HUDEP-2 (cell line): ENCODE results near the gene JSRP1.

Experiments used
- DNase-seq, 76 experiments: peaks; one replicate each; lab custom pipeline; 2025; ENCODE audit not compliant: unreplicated experiment in 76 of 76; lab: John Stamatoyannopoulos, UW

The JSRP1 gene

DNA sequence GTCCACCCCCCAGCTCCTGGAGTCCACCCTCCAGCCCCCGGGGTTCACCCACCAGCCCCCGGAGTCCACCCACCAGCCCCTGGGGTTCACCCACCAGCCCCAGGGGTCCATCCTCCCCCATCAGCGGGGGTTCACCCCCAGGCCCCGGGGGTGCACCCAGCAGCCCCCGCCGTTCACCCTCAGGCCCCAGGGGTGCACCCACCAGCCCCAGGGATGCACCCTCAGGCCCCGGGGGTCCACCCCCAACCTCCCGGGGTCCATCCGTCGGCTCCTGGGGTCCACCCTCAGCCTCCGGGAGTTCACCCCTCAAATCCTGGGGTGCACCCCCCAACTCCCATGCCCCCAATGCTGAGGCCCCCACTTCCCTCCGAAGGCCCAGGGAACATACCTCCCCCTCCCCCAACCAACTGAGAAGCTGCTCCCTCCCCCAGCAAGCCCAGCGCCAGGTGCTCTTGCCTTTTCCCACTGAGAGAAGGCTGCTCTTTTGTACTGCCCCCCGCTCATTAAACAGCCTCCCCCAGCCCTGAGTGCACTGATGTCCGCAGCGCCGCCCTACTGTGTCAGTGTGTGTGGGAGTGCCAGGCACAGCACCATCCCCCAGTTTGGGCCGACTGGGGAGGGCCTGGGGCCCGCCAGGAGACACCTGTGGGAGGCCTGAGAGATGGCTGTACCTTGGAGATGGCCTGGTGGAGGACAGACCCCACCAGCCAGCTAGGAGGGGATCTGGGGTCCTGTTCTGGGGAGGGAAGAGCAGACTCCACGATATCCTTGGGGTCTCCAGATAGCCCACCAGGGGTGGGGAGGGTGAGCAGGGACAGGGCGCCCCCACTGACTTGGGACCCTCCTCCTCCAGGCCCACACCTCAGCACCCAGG, 7.8 kb downstream of the JSRP1 start:
- DNase-seq, result no peak

DNA sequence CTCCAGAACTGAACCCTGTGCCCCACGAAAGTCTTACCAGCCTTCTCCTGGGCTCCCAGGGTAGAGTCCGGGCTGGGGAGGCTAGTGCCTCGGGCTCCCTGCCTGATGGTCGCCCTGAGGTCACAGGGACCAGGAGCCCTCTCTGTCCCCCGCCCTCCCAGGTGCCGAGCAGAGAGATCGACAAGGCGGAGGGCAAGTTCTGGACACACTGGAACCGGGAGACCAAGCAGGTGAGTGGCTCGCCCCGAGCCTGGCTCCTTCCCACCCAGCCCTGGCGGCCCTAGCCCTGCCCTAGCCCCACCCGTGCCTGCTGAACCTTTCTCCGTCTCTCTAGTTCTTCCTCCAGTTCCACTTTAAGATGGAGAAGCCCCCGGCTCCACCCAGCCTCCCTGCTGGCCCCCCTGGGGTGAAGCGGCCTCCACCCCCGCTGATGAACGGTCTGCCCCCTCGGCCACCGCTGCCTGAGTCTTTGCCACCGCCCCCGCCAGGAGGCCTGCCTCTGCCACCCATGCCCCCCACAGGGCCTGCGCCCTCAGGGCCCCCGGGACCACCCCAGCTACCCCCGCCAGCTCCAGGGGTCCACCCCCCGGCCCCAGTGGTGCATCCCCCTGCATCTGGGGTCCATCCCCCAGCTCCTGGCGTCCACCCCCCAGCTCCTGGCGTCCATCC, 8.7 kb downstream of the JSRP1 start:
- DNase-seq, result no peak

DNA sequence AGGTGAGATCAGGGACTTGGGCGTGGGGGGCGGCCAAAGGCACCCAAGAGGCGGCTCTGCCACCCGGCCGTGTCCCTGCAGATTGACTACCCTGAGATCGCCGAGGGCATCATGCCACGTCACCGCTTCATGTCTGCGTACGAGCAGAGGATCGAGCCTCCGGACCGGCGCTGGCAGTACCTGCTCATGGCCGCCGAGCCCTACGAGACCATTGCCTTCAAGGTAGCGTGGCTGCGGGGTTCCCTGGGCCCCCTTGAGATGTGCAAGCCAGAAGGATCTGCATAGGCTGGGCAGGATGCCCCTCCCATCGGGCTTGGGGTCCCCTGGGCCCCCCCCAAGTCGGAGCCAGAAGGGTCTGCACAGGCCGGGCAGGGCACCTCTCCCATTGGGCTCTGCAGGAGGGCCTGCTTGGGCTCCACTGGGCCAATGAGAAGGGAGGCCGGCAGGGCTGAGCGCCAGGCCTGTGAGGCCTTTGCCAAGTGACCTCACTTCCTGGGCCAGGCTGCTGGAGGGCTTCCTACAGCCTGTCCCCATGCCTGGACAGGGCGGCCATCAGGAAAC, 9.3 kb downstream of the JSRP1 start:
- peak in 26 of 76 experiments; percentile 9 to 77 (median 34) for DNase-seq

DNA sequence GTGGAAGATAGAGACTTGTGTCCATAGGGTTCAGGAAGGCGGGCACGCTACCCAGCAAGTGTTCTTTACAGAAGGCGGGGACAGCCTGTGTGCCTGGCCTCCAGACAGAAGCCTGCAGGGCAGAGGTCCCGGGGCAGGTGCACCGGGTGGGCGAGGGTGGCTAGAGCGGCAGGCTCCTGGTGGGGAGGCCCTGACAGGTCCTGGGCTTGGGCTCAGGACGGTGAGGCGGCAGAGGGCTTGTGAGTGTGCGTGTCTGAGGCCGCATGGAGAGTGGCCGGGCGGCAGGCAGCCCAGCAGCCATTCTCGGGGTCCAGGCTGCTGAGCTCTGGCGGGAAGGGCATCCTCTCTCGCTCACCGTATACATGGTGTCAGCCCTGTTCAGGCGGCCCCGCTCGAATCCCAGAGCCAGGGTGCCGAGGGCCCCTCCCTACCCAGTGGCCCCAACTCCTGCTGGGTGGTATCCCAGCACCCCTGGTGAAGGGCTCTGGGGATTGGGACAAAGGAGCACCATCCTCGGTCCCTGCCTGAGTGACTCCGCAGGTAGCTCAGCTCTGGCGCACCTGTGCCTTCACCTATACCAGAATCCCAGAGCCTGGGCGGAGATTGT, 10.1 kb downstream of the JSRP1 start:
- no peak for DNase-seq

DNA sequence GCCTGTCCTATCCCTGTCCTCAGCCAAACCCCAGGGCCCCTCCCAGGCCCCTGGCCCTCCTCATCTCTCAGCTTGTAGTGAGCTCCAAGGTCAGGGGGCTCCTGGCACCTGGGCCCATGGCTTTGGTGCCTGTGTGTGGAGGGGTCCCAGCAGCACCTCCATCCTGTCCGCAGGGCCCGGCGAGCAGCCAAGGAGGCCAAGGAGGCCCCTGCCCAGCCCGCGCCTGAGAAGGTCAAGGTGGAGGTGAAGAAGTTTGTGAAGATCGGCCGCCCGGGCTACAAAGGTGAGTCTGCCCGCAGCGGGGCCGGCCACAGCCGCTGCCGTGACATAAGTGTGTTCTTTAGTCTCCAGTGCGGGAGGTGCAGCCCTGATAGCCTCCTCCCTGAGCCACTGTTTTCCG, 10.9 kb downstream of the JSRP1 start:
- no peak for DNase-seq

DNA sequence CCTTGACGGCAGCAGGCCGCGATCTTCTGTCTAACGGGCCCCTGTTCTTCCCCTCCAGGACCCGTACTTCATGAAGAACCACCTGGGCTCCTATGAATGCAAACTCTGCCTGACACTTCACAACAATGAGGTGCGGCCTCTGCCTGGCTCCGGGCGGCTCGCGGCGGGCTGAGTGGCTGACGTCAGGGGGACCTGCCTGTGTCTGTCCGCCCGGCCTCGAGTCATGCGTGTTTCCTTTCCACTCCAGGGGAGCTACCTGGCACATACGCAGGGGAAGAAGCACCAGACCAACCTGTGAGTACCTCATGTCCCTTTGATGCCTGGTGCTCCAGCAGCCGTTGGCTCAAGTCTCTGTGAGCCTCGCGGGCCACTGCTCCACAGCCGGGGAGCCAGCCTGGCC, 11.7 kb downstream of the JSRP1 start:
- no peak for DNase-seq

DNA sequence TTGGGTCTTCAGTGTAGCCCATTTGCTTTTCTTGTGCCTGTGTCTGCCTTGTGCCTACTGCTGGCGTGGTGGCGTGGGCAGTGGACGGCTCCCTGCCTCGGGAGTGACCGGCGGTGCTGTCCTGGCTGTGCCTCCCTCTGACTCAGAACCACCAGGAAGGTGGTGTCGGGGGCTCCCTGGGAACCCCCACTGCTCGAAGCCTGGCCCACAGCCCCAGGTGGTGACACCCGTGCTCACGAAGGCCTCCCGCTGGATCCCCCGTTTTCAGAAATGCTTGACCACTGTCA, 12.1 kb downstream of the JSRP1 start:
- no peak for DNase-seq

DNA sequence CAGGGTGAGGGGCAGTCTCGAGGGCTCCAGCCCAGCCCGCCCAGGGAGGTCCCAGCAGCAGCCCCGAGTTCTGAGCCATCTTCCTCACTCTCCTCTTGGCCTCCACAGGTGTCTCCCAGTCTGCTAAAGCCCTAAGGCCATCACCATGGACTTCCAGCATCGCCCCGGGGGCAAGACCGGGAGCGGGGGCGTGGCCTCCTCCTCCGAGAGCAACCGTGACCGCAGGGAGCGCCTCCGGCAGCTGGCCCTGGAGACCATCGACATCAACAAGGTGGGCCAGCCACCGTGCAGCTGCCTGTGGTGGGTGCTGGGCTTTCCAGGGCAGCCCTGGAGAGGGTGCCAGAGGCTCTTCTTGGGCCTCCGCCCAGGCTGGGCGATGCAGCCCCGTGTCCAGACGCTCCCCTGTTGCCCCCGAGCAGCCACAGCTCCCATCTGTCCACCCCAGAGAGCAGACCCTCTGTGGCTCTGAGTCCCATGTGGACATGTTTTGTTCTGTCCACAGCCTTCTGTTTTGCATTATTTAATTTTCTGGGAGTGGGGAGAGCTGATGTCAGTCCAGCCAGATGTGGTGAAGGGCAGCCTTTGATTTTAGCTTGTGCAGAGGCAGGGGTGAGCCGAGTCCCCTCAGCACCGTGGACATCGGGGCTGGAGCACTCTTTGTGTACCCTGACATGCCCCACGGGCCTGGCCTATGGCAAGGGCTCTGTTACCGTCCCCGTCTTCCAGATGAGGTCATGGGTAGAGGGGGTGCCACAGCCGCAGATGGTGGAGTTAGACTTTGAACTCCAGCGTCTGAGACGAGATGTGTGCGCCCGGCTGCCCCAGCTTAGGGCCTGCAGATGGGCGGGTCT, 12.7 kb downstream of the JSRP1 start:
- DNase-seq, result no peak

DNA sequence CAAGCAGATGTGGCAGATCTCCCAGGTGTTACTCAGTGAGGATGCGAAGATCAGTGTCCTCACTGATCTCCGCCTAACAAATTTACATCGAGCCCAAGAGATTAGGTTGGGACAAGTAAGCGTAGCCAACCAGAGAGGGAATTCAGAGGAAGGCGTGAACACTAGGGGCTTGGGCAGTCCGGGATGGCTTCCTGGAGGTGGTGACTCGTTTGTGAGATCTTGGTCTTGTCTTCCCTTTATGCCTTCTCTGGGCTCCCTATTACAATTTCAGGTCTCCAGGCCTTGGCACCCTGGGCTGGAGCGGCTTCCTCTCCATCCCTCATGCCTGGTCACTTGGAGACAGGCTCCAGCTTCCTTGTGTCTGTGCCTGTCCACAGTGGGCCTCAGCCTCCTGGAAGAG, 13.4 kb downstream of the JSRP1 start:
- DNase-seq, result no peak

DNA sequence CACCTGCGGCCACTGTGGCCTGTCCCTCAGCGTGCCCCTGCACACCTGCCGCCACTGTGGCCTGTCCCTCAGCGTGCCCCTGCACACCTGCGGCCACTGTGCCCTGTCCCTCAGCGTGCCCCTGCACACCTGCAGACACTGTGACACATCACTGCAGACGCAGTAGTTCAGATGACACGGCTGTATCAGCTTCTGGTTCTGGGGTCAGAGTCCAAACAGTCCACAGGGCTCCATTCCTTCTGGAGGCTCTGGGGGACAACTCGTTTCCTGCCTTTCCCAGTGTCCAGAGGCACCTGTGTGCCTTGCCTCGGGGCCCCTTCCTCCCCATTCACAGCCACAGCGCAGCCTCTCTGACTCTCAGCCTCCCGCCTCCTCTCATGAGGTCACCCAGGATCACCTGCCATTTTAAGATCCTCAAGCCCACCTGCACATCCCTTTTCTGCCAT, 14.1 kb downstream of the JSRP1 start:
- DNase-seq, result no peak

DNA sequence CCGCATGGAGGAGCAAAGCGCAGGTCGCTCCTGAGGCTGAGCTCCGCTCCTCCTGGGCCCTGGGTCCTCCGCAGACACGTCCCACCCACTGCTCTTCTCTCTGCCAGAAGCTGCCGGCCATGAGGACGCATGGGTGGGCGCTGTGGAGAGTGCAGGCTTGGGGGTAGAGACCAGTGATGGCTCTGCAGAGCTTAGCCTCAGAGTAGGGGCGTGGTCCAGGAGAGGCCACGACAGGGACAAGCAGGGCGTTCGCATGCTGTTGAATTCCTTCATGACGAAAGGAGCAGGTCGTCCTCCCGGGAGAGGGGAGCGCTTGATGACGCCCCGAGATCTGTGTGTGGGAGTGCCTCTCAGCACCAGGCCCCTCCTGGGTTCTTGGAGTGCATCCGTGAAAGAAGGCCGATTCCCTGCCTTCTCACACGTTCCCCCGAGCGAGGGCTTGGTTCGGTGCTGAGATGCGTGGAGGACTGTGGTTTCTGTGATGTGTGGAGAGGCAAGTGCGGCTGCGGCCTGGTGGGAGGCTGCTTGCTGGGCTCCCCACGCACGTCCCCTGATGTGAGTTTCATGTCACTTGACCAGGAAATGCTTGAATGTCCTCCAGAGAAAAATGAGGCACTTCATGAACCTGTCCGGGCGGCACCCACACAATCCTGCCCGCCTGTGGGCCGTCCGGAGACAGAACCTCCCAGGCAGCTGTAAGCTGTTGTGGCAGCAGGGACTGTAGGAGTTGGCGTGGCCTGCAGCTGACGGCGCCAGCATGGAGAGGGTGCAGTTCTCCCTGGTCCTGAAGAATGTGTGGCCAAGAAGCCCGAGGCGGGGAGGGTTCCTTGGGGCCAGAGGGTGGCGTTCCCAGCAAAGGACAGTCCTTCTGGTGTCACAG, 15.1 kb downstream of the JSRP1 start:
- no peak for DNase-seq

DNA sequence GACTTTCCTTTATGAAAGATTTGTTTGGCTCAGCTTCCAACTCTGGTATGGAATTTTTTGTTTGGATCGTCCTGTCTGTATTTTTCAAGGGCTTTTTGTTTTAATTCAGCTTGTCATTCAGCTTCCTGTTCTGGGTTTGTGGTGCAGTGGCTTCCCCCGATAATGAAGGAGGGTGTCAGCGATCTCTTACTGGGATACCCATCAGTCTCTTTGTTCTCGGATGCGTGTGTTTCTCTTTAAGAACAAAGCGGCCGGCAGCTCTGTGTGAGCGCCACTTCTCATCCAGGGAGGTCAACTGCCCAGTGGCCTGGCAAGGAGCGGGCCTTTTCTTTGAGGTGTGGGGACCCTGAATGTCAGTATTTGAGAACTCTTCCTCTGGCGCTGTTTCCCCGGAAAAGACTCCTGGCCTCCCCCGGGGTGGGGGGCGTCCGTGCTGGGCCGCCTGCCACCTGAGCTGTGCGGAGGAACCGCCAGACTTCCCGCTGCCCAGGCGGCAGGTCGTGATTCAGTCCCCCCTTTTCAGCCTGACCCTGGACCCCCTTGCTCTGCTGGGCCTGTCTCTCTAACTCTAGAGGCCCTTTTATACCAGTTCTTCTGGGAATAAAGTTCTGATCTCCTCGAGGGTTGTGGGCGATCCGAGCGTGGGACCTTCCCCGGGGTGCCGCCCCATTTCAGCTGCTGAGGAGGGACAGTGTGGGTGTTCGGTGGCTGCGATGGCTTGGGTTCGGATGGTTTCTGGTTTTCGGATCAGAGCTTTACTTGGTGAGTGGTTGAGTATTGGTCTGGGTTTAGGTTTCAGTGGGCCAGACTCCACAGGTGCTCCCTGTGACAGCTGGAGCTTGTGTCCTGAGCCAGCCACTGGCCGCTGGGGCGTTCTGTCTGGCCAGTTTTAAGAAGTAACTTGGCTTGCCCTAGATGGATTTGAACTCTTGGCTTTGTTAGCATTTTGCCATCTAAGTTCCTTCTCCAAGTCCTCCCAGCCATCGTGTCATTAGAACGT, 16.1 kb downstream of the JSRP1 start:
- DNase-seq, result peak in 23 of 76 experiments; percentile 17 to 65 (median 32)

DNA sequence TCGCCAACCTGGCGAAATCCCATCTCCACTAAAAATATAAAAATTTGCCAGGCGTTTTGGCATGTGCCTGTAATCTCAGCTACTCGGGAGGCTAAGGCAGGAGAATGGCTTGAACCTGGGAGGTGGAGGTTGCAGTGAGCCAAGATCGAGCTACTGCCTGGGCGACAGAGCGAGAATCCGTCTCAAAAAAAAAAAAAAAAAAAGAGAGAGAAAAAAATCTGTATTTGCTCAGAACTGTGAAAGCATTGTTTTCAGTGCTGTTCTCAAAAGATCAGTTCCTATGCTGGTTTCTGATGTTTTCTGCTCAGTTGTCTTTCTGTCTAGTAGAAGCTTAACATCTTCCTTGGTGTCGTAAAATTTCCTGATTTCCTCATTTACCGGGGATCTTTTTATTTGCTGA, 17.0 kb downstream of the JSRP1 start:
- DNase-seq, result no peak

DNA sequence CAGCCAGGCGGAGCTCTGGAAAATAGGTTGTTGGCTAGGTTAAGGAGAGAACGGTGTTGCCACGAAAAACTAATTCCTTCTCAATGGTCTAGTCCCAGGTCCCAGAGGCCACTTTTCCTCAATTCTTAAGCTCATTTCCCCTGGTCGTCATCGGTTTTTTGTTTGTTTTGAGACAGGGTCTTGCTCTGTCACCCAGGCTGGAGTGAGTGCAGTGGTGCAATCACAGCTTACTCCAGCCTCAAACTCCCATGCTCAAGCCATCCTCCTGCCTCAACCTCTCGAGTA, 18.4 kb downstream of the JSRP1 start:
- DNase-seq, result no peak

DNA sequence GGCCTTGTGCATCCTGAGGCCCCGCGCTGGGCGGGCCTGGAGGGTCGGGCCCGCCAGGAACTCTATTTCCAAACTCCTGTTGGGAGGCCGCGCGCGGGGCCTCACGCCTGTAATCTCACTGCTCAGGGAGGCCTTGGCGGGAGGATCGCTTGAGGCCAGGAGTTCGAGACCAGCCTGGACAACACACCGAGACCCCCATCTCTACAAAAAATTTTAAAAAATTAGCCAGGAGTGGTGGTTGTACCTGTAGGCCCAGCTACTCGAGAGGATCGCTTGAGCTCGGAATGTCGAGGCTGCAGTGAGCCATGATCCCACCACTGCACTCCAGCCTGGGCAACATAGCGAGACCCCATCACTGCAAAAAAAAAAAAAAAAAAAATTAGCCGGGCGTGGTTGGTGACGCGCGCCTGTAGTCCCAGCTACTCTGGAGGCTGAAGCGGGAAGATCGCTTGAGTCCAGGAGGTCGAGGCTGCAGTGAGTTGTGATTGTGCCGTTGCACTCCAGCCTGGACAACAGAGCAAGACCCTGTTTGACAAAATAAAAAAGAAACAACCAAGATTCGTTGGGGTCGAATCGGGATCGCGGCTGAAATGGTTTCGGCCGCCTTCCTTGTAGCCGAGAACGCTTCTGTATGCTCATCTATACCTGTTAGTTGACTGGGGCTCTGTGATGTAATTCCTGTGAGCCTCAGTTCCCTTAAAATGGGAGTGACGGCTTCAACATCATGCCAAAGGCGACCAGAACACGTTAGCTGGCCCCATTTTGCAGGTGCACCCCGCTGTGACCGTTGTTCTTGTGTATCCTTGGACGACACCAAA, 19.0 kb downstream of the JSRP1 start:
- DNase-seq, result peak in 2 of 76 experiments; percentile 38 to 85

DNA sequence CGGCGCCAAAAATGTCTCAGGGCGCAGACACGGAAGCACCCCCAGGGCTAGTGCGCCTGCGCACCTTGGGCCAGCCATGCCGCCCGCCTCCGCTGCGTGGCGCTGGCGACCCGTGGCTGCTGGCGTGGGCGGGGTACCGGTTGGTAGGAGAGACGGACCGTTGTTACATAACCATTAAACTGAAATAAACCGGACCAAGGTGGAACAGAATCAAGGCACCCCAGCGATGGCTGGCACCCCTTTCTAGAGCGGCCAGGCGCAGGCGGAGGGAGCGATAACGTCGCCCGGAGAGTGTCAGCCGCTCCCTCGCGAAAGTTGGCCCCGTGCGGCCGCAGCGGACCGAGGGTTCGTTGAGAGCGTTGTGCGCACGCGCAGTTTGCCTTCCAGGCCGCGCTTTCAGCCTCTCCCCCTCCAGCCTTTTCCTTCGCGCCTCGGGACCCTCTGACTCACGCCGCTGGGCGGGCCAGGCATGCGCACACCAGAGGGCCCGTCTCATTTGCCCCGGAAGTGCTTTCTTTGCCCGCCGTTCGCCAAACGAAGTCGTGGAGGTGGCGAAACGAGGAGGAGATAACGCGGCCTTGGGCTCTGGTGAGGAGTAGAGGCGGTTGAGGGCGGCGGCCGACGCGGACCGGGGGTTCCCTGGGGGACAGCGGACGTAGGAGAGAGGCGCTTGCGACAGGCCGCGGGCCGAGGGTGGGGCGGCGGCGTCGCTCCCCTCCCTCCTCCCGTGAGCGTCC, 19.7 kb downstream of the JSRP1 start, which contains the start of the genes PLEKHJ1 and SF3A2:
Gene PLEKHJ1, minus strand, starts transcription at position 16 of the 737 bp plus-strand sequence. CDS start 81 bp downstream, outside the sequence.
Gene SF3A2, plus strand, starts transcription at position 511 of the 737 bp plus-strand sequence. CDS start 6,595 bp downstream, outside the sequence.
- DNase-seq, result peak; percentile 80 to 100 (median 99)

DNA sequence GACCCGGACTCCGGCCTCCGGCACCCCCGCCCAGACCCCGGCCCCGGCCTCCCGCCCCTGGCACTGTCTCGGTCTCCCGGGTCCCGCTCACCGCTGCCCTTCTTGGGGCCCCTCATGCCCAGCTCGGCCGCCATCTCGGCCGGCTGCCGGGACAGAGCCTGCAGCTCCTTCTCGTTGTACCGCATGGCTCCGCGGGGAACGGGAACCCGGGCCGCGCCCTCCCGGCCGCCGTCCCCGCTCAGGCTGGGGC, 20.2 kb downstream of the JSRP1 start:
- no peak for DNase-seq
